HEK293 (cell line): ENCODE results near the gene GALNT2.

Source experiments
- CTCF ChIA-PET: fragments of 350-600 bp; formaldehyde crosslinking; extraction: SDS; loops from one replicate; lab custom pipeline; 2021; ENCODE audit warnings: antibody characterized with exemption; lab: Yijun Ruan, JAX
- POLR2A ChIA-PET: fragments of 300-600 bp; formaldehyde crosslinking; extraction: SDS; loops from one replicate; lab custom pipeline; 2020; ENCODE audit warnings: antibody characterized with exemption, inconsistent platforms; lab: Yijun Ruan, JAX
- H3K27ac ChIP-seq: fragments of 200-500 bp; sonication (Bioruptor generic); 2 replicates; pipeline ENCODE4 v1.5.1; 2014; ENCODE audit warnings: low read depth, low read length, control low read depth, inconsistent platforms; ENCODE audit errors: extremely low read depth
- H3K36me3 ChIP-seq, 2 experiments: fragments of 200-500 bp in 1 of 2; sonication (Bioruptor generic) in 1 of 2; 1 replicate in 1 of 2; 2 replicates in 1 of 2; pipeline ENCODE4 v1.5.1; 2014 to 2017; ENCODE audit warnings: inconsistent platforms in 2 of 2, low read length in 2 of 2; ENCODE audit not compliant: control insufficient read depth in 2 of 2, insufficient read depth in 1 of 2
- H3K4me1 ChIP-seq: fragments of 200-500 bp; sonication (Bioruptor generic); 2 replicates; pipeline ENCODE4 v1.5.1; 2014; ENCODE audit warnings: mild to moderate bottlenecking, low read length, inconsistent platforms; ENCODE audit not compliant: control insufficient read depth, insufficient read depth
- H3K4me3 ChIP-seq: 2 replicates; pipeline ENCODE4 v1.5.1; 2011; ENCODE audit warnings: low read depth, mild to moderate bottlenecking, control low read depth, low read length, moderate library complexity
- H3K9me3 ChIP-seq: fragments of 200-500 bp; sonication (Bioruptor generic); 2 replicates; pipeline ENCODE4 v1.5.1; 2014; ENCODE audit warnings: low read depth, low read length, inconsistent platforms; ENCODE audit not compliant: control insufficient read depth, insufficient read depth
- EGR2 ChIP-seq: fragments of 450-650 bp; formaldehyde crosslinking; IDR thresholded peaks from 2 replicates; pipeline ENCODE4 v1.5.1; 2016; ENCODE audit warnings: low read depth, missing biosample characterization, missing genetic modification characterization
- FEZF1 ChIP-seq: fragments of 450-650 bp; formaldehyde crosslinking; IDR thresholded peaks from 2 replicates; pipeline ENCODE4 v1.5.1; 2016; ENCODE audit warnings: missing biosample characterization, missing genetic modification characterization
- GFI1B ChIP-seq: fragments of 450-650 bp; formaldehyde crosslinking; IDR thresholded peaks from 2 replicates; pipeline ENCODE4 v1.5.1; 2016; ENCODE audit warnings: missing biosample characterization, missing genetic modification characterization
- KLF7 ChIP-seq: fragments of 450-650 bp; formaldehyde crosslinking; IDR thresholded peaks from 2 replicates; pipeline ENCODE4 v1.5.1; 2016; ENCODE audit warnings: missing biosample characterization, missing genetic modification characterization, borderline replicate concordance
- KLF8 ChIP-seq: fragments of 450-650 bp; formaldehyde crosslinking; IDR thresholded peaks from 2 replicates; pipeline ENCODE4 v1.5.1; 2016; ENCODE audit warnings: missing biosample characterization, missing genetic modification characterization
- PATZ1 ChIP-seq: fragments of 450-650 bp; formaldehyde crosslinking; IDR thresholded peaks from 2 replicates; pipeline ENCODE4 v1.5.1; 2016; ENCODE audit warnings: missing biosample characterization, missing genetic modification characterization
- SCRT2 ChIP-seq: fragments of 450-650 bp; formaldehyde crosslinking; IDR thresholded peaks from 2 replicates; pipeline ENCODE4 v1.5.1; 2016; ENCODE audit warnings: missing biosample characterization, missing genetic modification characterization
- SP2 ChIP-seq: fragments of 450-650 bp; formaldehyde crosslinking; IDR thresholded peaks from 2 replicates; pipeline ENCODE4 v1.5.1; 2016; ENCODE audit warnings: missing biosample characterization, missing genetic modification characterization
- TSHZ1 ChIP-seq: fragments of 450-650 bp; formaldehyde crosslinking; IDR thresholded peaks from 2 replicates; pipeline ENCODE4 v1.5.1; 2016; ENCODE audit warnings: missing biosample characterization, missing genetic modification characterization, borderline replicate concordance
- ZBTB1 ChIP-seq: fragments of 450-650 bp; formaldehyde crosslinking; IDR thresholded peaks from 2 replicates; pipeline ENCODE4 v1.5.1; 2016; ENCODE audit warnings: missing biosample characterization, missing genetic modification characterization
- ZBTB6 ChIP-seq: fragments of 450-650 bp; formaldehyde crosslinking; IDR thresholded peaks from 2 replicates; pipeline ENCODE4 v1.5.1; 2017; ENCODE audit warnings: missing biosample characterization, missing genetic modification characterization
- ZEB2 ChIP-seq: fragments of 450-650 bp; formaldehyde crosslinking; IDR thresholded peaks from 2 replicates; pipeline ENCODE4 v1.5.1; 2016; ENCODE audit warnings: missing biosample characterization, missing genetic modification characterization
- ZFP37 ChIP-seq: fragments of 450-650 bp; formaldehyde crosslinking; IDR thresholded peaks from 2 replicates; pipeline ENCODE4 v1.5.1; 2016; ENCODE audit warnings: missing biosample characterization, missing genetic modification characterization
- ZNF10 ChIP-seq: fragments of 450-650 bp; formaldehyde crosslinking; IDR thresholded peaks from 2 replicates; pipeline ENCODE4 v1.5.1; 2017; ENCODE audit warnings: missing biosample characterization, missing genetic modification characterization
- ZNF132 ChIP-seq: fragments of 450-650 bp; formaldehyde crosslinking; IDR thresholded peaks from 2 replicates; pipeline ENCODE4 v1.5.1; 2017; ENCODE audit warnings: missing biosample characterization, missing genetic modification characterization, borderline replicate concordance
- ZNF2 ChIP-seq: fragments of 450-650 bp; formaldehyde crosslinking; IDR thresholded peaks from 2 replicates; pipeline ENCODE4 v1.5.1; 2016; ENCODE audit warnings: missing biosample characterization, missing genetic modification characterization
- ZNF221 ChIP-seq: fragments of 450-650 bp; formaldehyde crosslinking; IDR thresholded peaks from 2 replicates; pipeline ENCODE4 v1.5.1; 2017; ENCODE audit warnings: missing biosample characterization, missing genetic modification characterization, borderline replicate concordance
- ZNF654 ChIP-seq: fragments of 450-650 bp; formaldehyde crosslinking; IDR thresholded peaks from 2 replicates; pipeline ENCODE4 v1.5.1; 2016; ENCODE audit warnings: low read depth, missing biosample characterization, missing genetic modification characterization
- TF ChIP-seq, protein P1 (sequence below): fragments of 450-650 bp; formaldehyde crosslinking; IDR thresholded peaks from 2 replicates; pipeline ENCODE4 v1.5.1; 2016; ENCODE audit warnings: missing biosample characterization, missing genetic modification characterization

The GALNT2 gene

DNA sequence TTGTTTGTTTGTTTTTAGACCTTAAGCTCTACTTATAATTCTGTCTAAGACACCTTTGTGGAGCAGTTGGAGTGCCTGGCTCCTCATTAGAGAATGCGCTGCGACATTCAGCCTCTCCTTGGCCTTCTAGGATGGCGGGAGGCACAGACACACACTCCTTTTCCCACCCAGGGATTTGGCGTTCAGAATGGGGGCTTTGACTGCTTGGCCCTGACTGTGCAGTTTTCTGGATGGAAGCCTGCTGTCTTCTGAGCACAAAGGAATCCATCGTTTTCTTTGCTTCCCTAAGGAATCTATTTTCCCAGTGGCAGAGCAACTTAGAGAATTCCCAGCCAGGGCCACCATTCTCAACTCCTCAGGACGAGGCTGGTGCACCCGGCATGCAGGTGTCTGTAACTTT lies 83.6 kb downstream of the GALNT2 start:
- TF ChIP-seq SP2 (no peak), SCRT2 (tag by site-specific recombination) (0 out of 2 replicates have a peak, but pooled peaks have one; percentile 11)
- Histone ChIP-seq H3K4me3 (no peak overlapping the region), H3K4me1 (peaks cover 12% of the 10 kb centered on the region), H3K27ac (no peak overlapping the region), H3K9me3 (no peaks in the 10 kb centered on the region), H3K36me3 (no peaks in the 10 kb centered on the region)
- ChIA-PET CTCF (interaction anchor here (0.7 to 1.2 kb wide), 4 partner anchors 9 to 232 kb away, joined by 3 read pairs; no protein-coding TSS in a partner anchor), POLR2A (no interaction called here)

DNA sequence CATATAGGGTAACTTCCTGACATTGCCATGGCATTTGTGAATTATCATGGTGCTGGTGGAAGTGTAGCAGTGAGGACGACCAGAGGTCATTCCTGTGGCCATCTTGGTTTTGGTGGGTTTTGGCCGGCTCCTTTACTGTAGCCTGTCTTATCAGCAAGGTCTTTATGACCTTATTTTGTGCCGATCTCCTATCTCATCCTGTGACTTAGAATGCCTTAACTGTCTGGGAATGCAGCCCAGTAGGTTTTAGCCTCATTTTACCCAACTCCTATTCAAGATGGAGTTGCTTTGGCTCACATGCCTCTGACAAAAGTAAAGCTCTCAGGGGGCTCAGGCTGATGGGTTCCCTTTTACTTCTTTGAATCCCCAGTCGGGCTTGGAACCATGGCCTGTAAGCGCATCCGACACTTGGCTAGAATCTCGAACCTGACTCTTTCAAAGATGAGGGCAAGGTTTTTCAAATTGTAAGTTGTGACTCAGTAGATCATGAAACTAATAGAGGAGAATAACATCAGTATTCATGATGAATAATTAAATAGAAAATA lies 85.0 kb downstream of the GALNT2 start:
- H3K27ac ChIP-seq = no peak overlapping the region
- CTCF ChIA-PET = interaction anchor here (1.4 kb wide), 1 partner anchor 303 kb away, joined by 3 read pairs; no protein-coding TSS in a partner anchor
- peaks cover 8% of the 10 kb centered on the region; the same call in 1 of the 2 replicates for H3K4me1 ChIP-seq
- POLR2A ChIA-PET = no interaction called here
- no peaks in the 10 kb centered on the region for H3K36me3 ChIP-seq
- TF ChIP-seq EGR2 (tag by site-specific recombination) (no peak), ZNF654 (no peak), ZNF10 (tag by site-specific recombination) (no peak), PATZ1 (tag by site-specific recombination) (no peak), ZEB2 (tag by site-specific recombination) (no peak), ZNF221 (tag by site-specific recombination) (no peak), ZFP37 (tag by site-specific recombination) (no peak), KLF8 (no peak), FEZF1 (tag by site-specific recombination) (no peak), ZNF132 (tag by site-specific recombination) (no peak), ZBTB1 (tag by site-specific recombination) (no peak), TSHZ1 (no peak), ZBTB6 (no peak), KLF7 (no peak), GFI1B (no peak), ZNF2 (tag by site-specific recombination) (no peak)
- TF ChIP-seq, protein P1, sequence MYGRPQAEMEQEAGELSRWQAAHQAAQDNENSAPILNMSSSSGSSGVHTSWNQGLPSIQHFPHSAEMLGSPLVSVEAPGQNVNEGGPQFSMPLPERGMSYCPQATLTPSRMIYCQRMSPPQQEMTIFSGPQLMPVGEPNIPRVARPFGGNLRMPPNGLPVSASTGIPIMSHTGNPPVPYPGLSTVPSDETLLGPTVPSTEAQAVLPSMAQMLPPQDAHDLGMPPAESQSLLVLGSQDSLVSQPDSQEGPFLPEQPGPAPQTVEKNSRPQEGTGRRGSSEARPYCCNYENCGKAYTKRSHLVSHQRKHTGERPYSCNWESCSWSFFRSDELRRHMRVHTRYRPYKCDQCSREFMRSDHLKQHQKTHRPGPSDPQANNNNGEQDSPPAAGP = no peak
- H3K4me3 ChIP-seq = no peak overlapping the region
- no peaks in the 10 kb centered on the region for H3K9me3 ChIP-seq
